HG02571 (cell line): ENCODE measurements around the gene CNNM2.
"Not testable (repeated sequence)": the region's sequence is repeated elsewhere in the genome, so short reads cannot be mapped to it uniquely, and the experiment has no call there.

Experiments used
- ATAC-seq: cut with Tn5 transposase; IDR thresholded peaks from one replicate; pipeline ENCODE4 v1.9.1; 2021; ENCODE audit warnings: mild to moderate bottlenecking, moderate library complexity; ENCODE audit not compliant: unreplicated experiment

CNNM2 gene

DNA sequence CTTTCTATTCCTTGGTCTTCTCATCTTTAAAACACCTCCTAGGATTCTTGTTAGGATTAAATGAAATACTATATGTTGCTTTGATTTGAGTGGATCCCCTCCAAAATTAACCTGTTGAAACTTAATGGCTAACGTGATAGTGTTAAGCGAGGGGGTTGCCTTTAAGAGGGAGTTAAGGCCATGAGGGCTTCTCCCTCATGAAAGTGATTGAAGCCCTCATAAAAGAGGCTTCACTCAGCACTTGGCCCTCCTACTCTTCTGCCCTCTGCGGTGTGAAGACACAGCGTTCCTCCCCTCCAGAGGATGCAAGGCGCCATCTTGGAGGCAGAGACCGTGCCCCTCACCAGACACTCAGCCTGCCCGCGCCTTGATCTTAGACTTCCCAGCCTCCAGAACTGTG lies 46.6 kb downstream of the CNNM2 start:
- no peak for ATAC-seq

DNA sequence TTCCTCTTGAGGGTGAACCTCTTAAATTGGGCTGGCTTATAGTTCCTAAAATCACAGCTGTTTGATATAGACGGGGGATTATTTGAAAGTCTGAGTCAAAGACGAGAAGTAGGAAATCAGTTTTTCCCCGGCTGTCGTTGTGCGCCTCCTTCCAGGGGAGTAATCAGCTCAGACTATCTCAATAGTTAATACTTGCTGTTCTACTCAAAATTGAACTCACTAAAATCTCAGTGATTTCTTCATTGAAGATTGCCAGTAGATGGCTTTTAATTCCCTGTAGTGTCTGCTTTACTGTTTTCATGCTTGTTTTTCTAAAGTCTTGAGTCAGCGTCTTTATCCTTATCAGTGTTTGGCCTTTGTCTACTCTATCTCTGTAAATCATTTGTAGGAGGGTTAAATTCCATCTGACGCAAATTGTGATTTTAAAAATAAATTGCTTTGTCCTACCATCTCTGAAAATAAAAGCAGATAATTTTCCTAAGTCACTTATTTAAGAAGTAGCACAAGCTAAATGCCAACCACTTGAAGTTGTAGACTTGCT lies 47.3 kb downstream of the CNNM2 start:
- ATAC-seq = no peak

DNA sequence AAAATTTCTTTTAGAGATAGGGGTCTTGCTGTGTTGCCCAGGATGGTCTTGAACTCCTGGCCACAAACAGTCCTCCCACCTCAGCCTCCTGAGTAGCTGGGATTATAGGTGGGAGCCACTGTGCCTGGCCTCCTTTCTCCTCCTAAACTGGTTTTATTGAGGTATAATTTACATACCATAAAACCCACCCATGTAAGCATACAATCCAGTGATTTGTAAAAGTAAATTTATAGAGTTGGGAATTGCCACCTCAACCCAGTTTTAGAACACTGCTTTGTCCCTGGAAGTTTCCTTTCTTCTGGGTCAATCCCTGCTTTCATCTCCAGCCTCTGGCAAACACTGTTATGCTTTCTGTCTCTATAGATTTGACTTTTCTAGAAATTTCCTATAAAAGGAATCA lies 49.0 kb downstream of the CNNM2 start:
- ATAC-seq = no peak

DNA sequence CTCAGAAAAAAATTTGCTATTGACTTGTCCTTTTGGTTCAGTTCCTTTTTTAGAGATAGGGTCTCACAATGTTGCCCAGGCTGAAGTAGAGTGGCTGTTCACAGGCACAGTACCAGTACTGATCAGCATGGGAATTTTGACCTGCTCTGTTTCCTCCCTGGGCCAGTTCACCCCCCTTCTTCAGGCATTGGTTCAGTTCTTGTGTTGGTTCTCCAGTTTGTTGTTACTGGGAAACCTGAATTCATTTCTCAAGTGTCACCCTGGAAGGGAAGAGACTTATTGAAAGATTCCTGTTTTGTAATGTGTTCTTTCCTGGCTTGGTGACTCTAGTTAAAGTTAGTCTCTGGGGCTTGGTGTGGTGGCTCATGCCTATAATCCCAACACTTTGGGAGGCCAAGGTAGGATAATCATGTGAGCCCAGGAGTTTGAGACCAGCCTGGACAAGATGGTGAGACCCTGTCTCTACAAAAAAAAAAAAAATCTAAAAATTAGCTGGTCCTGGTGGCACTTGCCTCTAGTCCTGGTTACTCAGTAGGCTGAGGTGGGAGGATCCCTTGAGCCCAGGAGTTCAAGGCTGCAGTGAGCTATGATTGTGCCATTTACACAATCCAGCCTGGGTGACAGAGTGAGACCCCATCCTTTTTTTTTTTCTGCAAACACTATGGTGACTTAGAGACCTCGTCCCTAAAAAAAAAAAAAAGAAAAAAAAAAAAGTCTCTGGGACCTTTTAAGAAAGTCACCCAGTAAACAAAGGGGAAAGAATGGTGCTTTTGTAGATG lies 52.7 kb downstream of the CNNM2 start:
- no peak for ATAC-seq

DNA sequence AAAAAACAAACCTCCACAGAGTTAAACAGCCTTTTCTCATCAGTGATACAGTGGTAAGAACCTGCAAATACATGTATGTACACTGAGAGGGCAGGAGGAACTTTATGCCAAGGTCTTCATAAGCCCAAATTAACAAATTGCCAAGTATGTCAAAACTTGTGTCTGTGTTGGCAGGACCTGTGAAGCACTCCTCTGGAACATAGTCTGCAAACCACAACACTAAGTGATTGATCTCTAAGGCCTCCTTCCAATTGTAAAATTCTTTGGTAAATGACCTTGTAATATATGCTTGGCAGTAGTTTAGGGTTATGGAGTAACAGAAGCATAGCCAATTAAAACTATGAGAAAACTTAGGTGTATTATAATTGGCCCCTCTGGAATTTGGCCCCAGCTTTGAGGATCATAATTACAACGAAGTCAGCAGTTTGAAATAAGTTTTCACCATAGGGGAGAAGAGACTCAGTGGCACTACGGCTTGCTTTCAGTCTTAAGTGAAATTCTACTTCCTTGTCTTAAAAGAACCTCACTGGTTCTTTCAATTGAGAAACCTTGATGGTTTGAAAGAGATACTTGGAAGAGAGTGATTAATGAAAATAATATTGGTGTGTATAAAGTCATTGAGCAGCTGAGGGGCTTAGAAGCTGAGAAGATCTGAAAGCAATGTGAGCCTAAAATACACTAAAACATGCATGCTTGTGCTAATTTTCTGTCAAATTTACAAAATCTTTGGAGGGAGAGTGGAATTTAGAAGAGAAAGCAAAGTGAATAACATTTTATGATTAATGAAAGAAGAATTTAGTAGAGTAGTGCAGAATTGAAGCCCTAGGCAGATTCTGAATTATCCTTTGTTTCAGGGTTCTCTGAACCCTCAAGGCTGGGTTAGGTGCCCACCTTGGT lies 57.6 kb downstream of the CNNM2 start:
- ATAC-seq = no peak

DNA sequence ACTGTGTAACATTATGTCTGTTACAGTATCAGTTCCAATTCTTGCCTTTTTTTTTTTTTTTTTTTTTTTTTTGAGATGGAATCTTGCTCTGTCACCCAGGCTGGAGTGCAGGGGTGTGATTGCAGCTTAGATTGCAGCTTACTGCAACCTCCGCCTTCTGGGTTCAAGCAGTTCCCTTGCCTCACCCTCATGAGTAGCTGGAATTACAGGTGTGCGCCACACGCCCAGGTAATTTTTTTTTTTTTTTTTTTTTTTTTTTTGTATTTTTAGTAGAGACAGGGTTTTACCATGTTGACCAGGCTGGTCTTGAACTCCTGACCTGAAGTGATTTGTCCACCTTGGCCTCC lies 58.3 kb downstream of the CNNM2 start:
- ATAC-seq = not testable (repeated sequence)

DNA sequence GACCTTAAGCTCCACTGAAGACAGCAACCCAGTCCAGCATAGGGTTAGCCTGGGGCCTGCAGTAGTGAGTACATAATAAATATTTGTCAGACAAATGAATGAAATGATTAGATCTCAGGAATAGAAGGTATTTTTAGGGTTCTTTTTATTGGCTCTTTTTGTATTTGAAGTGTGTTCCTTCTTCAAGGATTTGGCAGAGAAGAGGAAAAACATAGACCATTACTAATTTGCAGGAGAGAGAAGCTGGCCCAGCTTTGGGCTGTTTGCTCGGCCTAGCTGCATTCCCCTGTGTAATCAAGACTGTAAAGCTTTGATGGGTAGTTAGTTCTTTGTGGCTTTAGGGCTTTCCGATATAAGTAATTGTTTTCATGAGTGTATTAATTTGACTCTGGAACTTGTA lies 64.2 kb downstream of the CNNM2 start:
- no peak for ATAC-seq

DNA sequence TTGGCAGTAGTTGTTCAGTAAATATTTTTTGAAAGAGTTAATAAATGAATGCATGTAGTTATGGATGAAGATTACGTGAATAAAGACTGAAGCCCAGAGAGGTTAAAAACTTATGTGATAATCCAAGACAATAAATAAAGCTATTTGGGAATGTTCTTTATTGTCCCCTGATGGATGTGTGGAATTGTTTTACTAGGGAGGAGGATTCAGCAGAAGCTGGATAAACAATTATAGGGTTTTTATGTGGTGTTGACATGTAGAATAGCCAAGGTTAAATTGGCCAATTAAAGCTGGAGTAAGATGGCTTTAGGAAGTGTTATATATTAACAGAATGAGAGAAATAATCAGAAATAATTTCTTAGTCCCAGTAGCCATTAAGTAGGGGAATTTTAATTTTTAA lies 66.0 kb downstream of the CNNM2 start:
- no peak for ATAC-seq

DNA sequence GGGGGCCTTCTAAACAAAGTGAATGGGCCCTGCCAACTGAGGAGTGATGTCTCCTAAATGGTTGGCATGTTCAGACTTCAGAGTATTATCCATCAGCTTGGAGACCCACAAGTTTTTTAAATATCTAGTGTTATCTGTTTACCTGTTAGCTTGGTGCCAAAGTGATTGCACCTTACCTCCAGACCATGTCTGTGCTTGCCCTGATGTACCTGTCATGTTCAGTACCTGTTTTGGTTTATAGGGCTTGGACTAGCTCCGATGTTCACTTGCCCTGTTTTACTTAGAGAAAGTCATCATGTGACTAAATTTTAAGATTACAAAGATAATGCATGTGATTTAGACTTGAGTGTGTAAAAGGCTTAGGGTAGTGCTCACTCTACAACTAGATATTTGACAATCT lies 67.7 kb downstream of the CNNM2 start:
- ATAC-seq = no peak

DNA sequence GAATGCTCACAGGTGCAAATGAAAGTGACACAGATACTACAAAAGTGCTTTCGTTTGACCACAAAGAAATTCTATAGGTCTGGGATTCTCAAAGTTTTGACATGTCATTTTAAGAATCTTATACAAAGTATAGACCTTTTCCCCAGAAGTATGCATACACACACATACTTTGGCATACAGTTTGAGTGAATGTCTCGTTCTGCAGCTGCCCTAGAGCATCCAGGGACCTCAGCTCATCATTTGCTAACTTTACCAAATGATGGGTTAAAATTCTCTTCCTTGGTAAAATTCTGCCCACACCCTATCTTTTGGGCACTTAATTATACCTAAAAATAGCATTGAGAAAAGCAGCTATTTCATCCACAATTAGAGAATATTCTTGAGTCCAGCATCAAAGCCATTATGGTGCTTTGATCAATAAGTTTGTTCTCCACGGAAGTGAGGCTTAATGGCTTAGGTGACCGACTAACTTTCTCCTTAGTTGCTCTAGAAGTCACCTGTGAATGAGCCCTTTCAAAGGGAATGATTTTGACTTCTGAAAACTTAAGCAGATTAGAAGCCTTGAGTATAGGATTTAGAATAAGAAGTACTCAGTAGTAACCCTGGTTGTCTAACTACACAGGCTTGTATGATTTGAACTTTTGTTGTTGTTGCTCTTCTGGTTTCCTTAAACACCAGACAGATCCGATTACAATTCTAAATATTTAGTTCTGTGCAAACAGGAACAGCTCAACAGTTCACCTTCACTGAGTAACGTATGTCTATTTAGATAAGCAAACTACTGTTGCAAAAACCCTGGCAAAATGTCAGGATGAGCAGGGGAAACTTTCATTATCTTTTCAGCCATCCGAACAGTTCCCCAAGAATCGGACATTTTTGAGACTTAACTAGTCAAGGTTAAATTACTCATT lies 70.6 kb downstream of the CNNM2 start:
- no peak for ATAC-seq

DNA sequence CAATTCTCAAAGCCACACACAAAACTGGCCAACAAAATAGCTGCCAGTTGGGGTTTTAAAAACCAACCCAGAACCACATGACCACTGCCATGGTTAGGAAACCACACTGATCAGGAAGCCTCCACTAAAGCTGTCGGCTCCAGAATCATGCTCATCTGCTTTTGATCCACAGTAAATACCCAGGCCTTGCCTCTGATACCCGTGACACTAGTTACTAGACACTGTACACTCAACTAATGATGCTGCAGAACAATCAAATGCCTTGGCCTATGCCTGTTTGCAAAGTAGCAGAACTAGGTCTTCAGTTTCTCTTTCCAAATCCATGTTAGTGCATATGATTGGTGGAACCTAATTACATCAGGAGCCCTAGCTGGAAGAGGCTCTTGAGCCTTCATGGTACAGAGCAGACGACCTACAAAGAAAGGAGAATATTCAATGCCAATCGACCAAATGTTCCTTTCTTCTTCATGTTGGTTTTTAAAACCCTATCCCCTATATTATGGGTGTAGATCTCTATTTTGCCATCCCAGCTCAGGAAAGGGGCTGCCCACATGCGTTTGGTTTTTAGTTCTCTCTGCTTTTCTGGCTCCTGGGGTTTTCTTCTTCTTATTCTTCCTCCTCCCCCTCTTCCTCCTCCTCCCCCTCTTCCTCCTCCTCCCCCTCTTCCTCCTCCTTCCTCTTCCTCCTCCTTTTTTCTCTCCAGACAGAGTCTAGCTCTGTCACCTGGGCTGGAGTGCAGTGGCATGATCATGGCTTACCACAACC lies 76.6 kb downstream of the CNNM2 start:
- no peak for ATAC-seq

DNA sequence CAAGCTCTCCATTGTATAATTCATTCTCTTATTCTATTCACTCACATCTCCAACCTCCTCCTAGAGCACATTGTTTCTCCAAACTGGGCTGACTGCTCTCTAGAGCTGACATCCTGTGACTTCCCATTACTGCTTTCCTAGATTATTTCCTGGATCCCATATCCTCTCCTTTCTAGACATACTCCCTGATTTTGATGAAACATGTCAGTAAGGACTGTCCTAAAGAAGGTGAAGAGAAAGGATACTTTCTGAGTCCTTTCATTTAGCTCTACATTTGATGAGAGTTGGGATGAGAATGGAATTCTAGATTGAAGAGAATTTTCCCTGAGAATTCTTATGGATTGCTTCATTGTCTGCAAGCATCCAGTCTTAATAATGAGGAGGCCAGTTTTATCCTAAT lies 78.8 kb downstream of the CNNM2 start:
- no peak for ATAC-seq

DNA sequence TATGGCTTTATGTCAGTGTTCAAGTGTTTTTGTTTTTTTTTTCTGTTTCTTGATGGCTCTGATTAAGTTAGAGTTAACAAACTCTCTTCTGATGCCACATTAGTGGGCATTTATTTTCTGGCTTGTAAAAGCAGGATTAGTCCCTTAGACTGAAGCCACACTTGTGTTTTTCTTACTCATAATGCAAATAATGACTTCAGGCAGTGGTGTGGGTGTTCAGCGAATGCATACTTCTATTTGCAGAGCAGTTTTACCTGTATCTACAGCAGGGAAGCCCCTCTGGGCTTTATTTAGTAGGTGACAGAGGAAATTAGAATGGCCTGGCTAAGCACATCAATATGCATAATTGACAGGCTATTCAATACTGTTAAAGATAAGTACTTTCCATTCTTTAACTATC lies 79.9 kb downstream of the CNNM2 start:
- peak; percentile 48 for ATAC-seq

DNA sequence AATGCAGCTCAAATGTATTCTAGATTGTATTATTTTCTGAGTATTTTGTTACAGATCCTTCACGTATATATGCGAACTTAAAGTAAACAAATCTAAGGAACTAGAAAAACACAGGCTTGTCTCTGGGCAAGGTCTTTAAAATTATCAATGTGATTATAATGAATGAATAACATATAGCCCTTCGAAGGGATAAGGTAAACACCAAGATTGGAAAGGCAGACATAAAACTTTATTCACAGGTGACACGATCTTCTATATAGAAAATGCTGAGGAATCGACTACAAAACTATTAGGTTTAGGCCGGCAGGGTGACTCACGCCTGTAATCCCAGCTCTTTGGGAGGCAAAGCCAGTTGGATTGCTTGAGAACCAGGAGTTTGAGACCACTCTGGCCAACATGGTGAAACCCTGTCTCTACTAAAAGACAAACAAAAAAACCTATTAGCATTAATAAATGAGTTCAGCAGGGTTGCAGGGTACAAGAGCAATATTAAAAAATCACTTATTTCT lies 80.4 kb downstream of the CNNM2 start:
- ATAC-seq = no peak

DNA sequence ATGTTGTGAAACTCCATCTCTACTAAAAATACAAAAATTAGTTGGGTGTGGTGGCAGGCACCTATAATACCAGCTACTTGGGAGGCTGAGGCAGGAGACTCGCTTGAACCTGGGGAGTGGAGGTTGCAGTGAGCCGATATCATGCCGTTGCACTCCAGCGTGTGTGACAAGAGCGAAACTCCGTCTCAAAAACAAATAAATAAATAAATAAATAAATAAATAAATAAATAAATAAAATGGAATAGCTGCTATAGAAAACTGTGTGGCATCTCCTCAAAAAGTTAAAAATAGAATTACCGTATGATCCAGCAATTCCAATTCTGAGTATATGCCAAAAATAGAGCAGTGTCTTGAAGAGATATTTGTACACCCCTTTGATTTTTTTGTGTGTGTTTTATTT lies 82.0 kb downstream of the CNNM2 start:
- not testable (repeated sequence) for ATAC-seq

DNA sequence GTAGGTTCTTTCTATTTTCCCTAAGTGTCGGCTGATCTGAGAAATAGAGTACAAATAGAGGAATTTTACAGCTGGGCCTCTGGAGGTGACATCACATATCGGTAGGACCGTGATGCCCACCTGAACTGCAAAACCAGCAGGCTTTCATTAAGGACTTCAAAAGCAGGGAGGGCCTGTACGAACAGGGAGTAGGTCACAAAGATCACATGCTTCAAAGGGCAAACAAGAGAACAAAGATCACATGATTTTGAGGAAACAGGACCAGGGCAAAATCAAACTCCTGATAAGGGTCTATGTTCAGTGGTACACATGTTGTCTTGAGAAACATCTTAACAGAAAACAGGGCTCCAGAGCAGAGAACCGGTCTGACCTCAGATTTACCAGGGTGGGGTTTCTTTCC lies 88.9 kb downstream of the CNNM2 start:
- no peak for ATAC-seq

DNA sequence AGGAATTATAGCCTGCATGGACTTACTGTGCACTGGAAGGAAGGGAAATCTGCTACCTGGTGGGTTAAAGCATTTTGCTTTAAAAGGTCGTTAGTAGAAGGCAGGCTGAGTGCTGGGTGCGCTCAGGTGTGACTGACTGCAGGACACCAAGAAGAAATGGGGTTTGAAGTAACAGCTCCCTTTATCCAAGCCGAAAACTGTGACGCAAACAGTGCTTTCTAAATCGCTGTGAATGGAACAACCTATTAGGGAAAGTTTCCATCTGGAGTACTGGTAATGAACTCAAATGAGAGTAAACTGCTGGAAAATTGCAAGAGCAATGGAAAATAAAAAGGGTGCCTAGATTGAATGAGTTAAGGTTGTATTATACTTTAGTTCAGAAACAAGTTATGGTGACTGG lies 95.3 kb downstream of the CNNM2 start:
- ATAC-seq = no peak

DNA sequence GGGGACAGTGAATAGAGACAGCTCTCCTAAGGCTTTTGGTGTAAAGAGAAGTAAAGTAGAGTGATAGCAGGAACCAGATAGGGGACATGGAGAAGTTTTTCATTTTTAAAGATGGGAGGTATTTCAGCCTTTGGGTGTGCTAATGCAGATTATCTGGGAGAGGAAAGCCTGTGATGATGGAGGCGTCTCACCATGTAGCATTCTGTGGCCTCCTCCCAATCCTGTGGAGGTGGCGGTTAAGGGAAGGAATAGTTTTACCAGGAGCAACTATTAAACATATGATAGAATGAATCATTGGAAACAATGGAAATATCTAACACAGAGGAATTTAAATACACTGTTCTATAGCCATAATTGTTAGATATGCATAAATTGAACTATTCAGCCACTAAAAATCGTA lies 101.3 kb downstream of the CNNM2 start:
- no peak for ATAC-seq

DNA sequence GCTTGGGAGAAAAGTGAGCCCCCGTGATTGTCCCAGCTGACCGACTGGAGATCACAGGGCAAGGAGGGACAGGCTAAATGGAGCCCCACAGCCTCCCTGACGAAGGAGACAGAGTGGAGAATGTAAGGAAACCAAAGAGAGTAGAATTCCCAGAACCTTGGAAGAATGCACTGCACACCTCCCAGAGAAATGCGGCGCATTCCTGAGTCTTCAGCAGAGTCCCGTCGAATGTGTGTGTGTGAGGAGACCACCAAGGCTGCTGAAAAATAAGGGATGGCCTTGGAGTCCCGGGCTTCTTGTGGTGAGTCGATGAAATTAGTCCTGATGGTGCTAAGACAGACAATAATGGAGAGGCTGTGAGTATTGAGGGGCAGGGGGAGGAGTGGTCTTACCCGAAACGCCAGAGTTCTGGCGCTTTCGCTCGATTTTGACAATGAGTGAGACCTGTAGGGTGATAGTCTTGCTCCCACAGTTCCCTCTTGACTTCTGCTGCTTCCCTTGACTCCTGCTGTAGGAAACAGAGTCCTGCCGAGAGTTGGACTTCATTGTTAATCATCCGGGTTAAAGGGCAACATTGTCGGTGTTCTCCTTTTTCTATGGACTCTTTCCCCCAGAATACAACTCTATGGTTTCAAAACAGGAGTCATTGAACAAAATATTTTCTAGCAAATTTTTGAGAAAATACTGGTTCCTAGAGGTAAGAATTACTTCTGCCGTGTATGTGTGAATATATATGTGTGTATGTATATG lies 103.2 kb downstream of the CNNM2 start:
- ATAC-seq = no peak
